Measurements from ENCODE around the gene FAM20A.
"Not testable (repeated sequence)": the region's sequence is repeated elsewhere in the genome, so short reads cannot be mapped to it uniquely, and the experiment has no call there.

The FAM20A gene

DNA sequence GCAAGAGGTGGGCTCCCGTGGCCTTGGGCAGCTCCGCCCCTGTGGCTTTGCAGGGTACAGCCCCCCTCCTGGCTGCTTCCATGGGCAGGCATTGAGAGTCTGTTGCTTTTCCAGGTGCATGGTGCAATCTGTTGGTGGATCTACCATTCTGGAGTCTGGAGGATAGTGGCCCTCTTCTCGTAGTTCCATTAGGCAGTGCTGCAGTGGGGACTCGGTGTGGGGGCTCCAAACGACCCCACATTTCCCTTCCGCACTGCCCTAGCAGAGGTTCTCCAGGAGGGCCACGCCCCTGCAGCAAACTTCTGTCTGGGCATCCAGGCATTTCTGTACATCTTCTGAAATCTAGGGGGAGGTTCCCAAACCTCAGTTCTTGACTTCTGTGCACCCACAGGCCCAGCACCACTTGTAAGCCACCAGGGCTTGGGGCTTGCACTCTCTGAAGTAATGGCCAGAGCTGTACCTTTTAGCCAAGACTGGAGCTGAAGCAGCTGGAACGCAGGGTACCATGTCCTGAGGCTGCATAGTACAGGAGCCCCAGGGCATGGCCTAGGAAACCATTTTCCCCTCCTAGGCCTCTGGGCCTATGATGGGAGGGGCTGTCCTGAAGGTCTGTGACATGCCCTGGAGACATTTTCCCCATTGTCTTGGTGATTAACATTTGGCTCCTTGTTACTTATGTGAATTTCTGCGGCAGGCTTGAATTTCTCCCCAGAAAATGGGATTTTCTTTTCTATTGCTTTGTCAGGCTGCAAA lies 82.9 kb downstream of the FAM20A start:
- no peak for DNase-seq

DNA sequence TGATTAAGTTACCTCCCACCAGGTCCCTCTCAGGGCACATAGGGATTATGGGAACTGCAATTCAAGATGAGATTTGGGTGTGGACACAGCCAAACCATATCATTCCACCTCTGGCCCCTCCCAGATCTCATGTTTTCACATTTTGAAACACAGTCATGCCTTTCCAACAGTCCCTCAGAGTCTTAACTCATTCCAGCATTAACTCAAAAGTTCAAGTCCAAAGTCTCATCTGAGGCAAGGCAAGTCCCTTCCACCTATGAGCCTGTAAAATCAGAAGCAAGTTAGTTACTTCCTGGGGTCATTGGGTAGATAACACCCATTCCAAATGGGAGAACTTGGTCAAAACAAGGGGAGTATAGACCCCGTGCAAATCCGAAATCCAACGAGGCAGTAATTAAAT lies 83.6 kb downstream of the FAM20A start:
- DNase-seq: not testable (repeated sequence)

DNA sequence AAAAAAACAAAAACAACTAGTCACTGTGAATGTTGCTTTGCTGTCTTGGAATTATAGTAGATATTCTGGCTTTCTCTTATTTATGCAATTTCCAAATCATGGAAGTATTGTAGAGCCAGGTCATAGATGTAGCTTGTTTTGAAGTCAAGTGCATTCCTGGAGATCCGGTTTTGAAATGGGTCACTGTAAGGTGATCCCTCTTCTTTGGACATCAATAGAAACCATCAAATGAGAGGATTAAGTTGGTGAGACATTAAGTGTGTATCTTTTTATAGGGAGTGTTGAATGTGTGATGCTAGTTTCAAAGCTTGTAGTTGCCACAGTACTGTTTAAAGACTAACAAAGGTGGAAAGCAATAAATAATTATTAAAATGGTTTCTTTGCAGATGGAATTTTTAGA lies 84.4 kb downstream of the FAM20A start:
- no peak for DNase-seq

DNA sequence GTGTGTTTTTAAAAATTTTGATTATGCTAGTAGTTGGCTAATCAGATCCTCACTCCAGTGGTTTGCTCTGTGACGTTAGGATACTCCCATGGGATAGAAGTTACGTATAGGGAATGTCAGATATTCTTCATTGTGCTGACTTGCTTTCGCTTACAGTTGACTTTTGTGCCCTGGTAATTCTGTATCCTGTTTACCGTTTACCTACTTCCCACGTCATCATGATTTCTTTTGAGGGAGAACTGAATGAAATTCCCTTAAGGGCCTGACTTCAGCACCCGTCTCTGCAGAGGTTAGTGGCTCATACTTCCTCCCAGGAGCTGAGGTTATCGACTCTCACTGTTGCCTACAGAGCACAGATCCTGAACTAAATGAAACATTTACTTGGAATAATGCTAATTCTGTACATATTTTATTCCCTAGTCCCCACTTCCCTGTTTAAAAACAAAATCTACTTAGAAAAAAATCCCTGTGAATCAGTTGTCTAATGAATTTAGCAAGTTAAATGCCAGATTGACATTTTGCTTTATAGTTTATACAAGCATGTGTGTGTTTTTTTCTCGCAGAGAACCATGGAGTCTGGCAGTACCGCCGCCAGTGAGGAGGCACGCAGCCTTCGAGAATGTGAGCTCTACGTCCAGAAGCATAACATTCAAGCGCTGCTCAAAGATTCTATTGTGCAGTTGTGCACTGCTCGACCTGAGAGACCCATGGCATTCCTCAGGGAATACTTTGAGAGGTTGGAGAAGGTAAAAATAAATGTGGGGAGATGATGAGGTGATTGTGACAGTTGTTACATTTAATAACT lies 86.1 kb downstream of the FAM20A start:
- DNase-seq: no peak

DNA sequence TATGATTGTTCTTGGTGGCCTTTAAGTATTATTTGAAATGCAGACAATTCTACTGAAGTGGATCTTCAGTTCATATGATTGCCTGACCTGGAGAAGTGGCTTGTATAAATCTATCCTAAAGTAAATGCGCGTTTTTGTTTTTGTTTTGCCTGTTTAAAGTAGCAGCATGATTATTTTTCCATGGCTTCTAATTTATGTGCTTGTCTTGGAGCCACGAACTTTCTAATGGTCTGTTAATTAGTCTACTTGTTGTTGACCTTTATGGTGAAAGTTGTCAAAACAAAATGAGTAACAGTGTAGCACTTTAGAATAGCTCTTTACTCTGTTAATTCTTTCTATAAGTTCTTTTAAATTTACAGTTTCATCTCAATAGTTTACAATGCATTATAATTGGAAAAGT lies 87.2 kb downstream of the FAM20A start:
- no peak for DNase-seq

DNA sequence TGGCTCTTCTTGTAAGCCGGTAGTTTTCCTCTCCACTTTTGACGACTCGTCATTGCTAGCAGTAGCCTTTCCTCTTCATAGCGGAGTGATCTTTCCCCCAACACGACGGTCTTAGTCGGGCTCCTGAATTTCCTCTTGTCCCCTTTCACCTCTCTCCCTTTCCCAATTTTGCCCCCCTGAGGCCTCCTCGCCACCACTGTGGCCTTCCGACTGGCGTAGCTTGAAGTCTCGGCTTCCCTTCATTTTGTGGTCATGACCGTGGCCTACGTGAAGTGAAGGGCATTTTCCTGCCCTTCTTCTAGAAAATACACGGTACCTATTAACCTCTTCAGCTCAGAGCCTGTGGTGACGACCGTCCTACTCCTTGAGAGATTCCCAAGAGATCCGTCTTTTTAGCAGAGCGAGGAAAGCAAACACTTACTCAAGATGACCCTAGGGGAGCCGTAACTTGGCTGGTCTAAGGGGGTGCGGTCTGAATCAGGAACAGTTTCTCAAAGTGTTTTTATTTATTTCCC lies 88.2 kb downstream of the FAM20A start:
- peak; percentile 37 for DNase-seq

DNA sequence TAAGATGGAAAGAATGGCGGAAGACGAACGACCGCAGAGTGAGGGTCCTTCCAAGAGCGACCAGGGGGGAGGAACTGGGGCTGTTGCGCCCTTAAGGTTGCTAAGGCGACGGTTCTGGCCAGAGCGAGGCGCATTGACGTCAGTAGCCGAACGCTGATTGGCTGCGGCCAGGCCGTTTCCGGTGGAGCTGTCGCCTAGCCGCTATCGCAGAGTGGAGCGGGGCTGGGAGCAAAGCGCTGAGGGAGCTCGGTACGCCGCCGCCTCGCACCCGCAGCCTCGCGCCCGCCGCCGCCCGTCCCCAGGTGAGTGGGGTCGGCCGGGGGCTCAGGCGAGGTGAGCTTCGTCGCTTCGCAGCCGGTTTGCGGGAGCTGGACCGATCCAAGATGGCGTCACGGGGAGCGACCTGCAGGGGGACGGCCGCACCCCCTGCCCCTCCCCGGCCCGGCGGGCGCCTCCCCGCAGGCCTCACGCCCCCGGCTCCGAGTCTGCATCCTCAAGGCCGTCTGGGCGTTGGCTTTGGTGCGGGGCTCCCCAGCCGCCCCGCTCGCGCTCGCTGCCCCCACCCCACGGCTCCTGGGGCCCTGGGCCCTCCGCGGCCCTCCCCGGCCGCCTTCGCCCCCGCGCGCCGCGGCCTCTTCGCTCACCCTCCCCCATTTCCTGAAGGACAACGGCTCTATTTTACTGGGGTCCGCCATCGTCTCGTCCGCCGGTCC lies 88.8 kb downstream of the FAM20A start, which contains the start of gene PRKAR1A:
Gene PRKAR1A (plus strand): TSS at position 184 of the 713 bp plus-strand sequence. CDS start 2,970 bp downstream, outside the sequence.
- DNase-seq: peak; percentile 97

DNA sequence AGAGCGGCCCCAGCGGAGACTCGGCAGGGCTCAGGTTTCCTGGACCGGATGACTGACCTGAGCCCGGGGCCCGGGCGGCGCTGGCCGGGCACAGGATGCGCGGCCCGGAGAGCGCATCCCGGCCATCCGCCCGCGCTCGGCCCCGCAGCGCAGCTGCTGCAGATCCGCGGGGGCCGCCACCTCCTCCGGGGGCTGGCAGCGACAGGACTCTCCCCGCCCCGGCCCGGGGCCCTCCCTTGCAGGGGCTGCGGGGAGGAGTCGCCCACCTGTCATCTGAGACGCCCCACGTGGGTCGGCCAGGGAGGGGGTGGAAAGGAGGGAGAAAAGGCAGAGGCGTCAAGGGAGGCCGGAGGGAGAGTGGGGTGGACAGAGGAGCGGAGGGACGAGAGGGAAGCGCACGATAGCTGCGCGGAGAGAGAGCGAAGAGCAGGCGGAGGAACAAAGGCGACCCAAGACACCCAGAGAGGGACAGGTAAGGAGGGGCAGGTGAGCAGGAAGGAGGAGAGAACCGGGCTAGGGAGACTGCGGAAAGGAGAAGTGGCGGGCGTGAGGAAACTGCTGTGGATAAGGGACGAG lies 89.4 kb downstream of the FAM20A start:
- peak; percentile 70 for DNase-seq

DNA sequence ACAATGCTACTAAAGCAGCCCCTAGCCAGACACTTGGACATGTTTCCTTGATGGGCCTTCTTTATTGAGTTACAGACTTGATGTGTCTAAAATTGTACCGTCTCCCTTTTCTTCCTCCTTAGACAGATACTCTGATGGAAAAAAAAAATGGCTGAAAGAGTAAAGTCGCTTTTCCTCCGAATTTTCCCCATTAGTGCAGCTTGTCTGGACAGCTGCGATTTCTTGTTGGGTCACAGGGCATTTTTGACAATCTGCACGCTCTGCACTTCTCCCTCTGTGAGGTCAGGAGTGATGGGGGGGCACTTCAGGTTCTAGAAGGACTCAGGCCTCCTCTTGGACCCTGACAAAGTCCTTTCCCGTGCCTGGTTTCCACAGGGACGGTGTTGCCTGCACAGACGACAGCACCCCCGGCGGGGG lies 89.9 kb downstream of the FAM20A start:
- DNase-seq: peak; percentile 43

DNA sequence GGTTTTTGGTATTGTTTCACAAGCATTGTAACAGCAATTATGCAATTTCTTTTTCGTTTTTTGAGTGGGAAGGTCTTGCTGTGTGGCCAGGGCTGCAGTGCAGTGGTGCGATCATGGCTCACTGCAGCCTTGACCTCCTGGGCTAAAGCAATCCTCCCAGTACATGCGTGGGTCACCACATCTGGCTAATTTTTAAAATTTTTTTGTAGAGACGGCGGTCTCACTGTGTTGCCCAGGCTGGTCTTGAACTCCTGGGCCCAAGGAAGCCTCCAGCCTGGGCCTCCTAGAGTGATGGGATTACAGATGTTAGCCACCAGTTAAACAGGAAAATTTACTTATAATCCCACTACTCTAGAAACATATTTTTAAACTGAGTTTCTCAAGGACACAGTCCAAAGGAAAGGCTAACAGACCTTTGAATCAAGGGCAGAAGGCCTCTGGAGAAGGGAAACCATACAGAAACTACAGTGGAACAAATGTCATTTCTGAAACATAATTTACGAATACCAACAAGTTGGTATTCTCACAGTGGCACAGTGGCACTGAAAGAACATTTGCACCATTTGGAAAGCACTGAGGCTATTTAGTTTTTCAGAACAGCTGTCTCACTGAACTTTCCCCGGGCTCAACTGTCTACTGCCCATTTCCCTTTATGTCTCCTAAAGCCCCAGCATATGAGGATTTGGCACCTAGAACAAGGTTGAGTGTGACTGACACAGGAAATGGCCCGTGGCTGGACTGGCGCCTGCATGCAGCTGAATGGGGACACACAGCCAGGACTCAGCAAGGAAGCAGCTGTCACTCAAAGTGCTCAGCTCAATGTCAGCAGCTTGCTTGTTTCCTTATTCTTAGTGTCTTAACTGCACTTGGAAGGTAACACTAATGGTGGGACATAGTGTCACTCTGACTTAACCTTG lies 91.8 kb downstream of the FAM20A start:
- DNase-seq: peak; percentile 60

DNA sequence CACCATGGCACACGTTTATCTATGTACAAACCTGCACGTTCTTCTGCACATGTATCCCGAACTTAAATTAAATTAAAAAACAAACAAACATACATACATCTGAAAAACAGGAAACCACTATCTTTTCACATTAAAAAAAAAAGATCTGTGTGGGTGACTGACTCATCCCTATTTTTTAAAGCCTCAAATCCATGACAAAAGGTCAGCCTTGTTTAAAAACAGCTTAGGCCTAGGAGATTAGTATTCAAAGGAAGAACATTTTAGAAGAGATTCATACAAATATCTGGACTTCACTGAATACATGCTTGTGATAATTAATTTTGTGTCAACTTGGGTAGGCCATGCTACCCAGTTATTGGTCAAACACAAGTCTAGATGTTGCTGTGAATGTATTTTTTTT lies 93.6 kb downstream of the FAM20A start:
- DNase-seq: no peak

DNA sequence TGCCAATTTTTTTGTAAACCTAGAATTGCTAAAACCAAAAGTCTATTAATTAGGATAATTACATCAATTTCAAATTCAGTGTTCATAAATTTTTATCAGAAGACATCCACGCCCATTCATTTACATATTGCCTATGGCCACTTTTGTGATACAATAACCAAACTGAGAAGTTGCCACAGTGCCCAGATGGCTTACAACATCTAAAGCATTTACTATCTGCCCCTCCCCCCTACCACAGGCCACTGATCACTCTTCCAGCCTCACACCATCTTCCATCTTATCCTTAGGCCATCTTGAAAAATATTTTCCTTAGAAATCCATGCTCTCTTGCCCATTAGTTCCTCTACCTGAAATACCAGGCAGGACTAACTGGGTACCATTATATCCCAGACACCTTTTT lies 95.2 kb downstream of the FAM20A start:
- peak; percentile 58 for DNase-seq

DNA sequence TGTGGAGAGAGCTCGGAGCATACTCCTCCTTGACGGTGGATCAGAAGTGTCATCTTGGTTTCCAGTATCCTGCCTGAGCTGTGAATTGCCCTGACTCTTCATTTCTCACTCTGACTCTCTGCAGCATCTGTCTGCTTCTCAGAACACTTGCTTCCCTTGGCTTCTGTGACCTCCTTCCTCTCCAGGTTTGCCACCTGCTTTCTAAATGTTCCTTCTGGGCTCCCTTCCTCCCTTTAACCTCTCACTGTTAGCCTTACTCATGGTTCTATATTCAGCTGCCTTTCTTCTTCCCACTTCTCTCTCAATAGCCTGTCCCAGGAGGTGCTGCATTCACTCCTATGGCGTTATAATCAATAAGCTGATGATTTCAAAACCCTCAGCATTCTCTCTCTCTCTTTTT lies 100.1 kb downstream of the FAM20A start:
- DNase-seq: no peak

DNA sequence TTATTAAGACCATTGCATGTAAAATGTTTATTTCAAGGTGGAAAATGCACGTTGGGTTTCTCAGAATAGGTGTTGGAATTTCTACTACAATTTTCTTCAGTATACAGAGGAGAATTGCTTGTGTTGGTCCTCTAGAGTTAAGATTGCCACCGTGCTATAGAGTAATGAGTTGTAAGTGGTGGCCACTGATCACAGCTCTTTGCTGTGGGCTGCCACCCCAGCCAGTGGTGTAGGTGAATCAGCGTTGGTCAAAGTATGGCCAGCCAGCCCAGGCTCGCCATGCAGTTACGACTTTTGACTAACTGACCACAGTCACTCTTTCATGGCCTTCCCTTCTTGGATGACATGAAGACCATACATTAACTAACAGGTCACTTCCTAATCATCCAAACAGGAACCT lies 101.6 kb downstream of the FAM20A start:
- DNase-seq: no peak

DNA sequence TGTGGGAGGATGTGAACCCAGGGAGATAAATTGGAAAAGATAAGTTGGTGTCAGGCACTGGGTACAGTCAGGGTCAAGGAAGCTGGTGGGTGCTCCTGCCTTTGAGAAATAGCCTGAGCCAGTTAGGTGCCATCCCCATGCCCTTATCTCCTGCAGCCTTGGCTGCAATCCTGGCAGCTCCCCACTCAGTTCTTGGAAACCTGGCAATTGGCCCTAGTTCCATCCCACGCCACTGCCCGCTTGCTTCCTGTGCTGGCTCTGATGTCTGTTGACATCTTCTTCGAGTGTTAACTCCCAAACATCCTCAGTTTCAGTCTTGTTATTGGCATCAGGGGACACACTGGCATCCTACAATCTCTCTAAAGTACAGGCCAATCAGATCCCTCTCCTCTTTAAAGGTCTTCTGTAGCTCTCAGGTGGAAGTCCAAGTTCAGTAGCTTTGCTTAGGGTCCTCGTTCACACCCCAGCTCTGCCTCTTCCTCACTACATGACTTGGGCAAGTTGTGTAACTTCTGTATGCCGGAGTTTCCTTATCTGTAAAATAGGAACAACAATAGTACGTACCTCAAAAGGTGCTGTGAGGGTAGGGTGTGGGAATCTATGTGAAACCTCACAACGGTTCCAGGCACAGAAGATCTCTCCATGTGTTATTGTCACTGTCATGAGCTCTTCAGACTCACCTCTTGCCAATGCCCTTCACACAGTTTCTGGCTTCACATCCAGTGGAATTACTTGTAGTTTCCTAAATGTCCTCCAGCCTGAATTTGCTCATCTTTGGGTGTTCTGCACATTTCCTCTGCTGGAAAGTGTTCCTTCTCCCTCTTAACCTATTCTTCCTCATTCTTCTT lies 102.5 kb downstream of the FAM20A start:
- peak; percentile 68 for DNase-seq

DNA sequence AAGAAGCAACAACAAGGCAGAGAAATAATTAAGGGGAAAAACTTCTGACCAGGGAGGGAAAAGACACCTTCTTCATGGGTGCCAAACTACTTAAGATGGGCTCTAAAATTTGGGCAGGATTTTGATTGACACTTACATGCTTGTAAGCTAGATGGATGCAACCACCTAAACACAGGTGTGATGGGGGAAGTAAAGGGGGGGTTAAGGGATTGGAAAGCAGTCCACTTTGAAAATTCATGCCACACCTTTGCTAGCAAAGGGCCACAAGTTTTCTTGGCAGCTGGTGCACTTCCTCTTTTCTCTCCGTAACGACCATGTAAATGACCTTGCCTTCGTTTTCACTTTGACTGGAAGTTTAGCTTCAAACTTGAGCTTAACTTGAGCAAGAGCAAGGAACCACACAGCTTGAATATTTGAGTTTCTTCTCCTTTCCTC lies 103.3 kb downstream of the FAM20A start:
- DNase-seq: peak; percentile 84

DNA sequence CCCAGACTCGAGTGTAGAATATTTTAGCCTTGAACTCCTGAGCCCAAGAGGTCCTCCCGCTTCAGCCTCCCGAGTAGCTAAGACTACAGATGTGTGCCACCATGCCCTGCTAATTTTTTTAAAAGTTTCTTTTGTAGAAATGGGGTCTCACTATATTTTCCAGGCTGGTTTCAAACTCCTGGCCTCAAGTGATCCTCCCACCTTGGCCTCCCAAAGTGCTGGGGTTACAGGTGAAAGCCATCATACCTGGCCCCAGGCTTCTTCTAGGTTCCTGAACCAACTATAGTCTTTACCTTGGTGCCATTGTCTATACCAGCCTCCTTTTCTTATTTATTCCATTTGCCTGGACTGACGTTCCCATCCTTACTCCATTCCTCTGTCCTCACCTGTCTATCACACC lies 106.1 kb downstream of the FAM20A start:
- DNase-seq: no peak

DNA sequence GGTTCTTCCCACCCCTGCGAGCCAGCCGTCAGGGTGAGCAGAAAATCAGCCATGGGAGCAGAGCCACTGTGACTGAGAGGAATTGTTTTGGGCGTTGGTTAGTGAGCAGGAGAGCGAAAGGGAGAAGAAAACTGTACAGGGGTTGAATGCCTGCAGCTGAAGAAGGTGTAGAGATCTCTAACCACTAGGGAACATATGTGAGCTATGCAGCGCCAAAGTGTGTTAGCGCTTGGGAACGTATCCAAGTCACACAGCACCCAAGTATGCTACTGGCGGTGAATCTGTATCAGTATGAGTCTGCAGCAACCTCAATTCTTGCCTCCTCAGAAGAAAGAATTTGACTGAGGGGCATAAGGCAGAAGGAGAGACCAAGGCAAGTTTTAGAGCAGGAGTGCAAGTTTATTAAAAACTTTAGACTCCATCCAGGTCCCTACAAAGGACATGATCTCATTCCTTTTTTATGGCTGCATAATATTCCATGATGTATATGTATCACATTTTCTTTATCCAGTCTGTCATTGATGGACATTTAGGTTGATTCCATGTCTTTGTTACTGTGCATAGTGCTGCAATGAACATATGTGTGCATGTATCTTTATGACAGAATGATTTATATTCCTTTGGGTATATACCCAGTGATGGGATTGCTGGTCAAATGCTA lies 108.6 kb downstream of the FAM20A start:
- not testable (repeated sequence) for DNase-seq

DNA sequence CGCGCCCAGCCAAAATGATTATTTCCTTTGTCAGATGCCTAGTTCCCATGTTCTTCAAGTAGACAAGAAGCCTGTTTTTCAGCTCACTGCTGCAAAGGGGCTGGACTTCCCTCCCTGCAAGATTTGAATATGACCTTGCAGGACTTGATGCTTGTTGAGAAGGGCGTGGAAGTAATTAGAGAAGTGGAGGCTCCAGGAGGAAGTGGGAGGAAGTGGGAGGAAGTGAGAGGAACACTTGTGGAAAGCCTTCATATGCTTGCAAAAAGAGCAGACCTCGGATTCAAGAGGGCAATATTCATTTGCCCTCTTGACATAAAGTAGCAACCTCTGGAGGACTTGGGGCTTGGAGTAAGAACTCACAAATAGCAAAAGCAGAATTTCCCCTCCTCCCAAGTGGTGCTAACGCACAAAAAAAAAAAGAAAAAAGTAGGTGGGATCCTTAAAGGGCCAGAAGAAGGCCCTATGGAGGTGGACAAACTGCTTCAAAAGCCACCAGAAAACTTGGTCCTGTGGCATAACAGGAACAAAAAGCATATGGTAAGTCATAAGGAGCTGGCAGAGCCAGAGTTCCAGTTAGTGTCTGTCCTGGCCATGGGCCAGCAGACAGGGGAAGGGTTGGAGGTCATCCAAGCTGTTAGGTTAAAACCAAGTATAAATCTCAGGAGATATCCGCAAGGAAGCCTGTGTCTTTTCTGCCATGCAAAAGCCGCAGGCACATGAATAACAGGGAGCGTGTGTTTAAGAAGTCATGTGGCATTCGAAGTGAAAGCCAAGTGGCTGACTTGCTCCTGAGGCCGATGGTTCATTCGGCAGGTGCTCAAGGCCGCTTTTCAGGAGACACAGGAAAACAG lies 109.6 kb downstream of the FAM20A start:
- peak; percentile 28 for DNase-seq

All from hematopoietic multipotent progenitor cell treated with erythropoietin and hydrocortisone succinate and interleukin-3 and kit ligand, for 6 days (in vitro differentiated cells).